Lung (tissue), 12 donors: ENCODE measurements around the gene PRKD3. TPM values are rescaled to one million over a fixed set of nuclear protein-coding genes. Genes with fewer than 3 reads are reported as not detected.

Experiments used
- ATAC-seq: fragments of 200-7000 bp; cut with Tn5 transposase; one replicate; pipeline ENCODE4 v1.9.1; 2020; ENCODE audit warnings: moderate number of reproducible peaks; ENCODE audit not compliant: insufficient read depth, low FRiP score
- DNase-seq, 3 donors: peaks; one replicate each; pipeline ENCODE4 v3.0.0-alpha.2; 2013 to 2017
- H3K27ac ChIP-seq, 2 donors: one replicate each; pipeline ENCODE4 v1.5.1; 2013; ENCODE audit warnings: mild to moderate bottlenecking in 2 of 2, moderate library complexity in 2 of 2, control low read depth in 1 of 2, inconsistent platforms in 1 of 2, low read depth in 1 of 2, low read length in 1 of 2
- H3K27me3 ChIP-seq, 3 donors: one replicate each; pipeline ENCODE4 v1.5.1; 2013; ENCODE audit warnings: low read length in 2 of 3; ENCODE audit not compliant: control insufficient read depth in 3 of 3, insufficient read depth in 3 of 3
- H3K36me3 ChIP-seq, 4 donors: one replicate each; pipeline ENCODE4 v1.5.1; 2013; ENCODE audit warnings: low read length in 4 of 4, mild to moderate bottlenecking in 1 of 4, moderate library complexity in 1 of 4; ENCODE audit not compliant: control insufficient read depth in 4 of 4, insufficient read depth in 4 of 4
- H3K4me1 ChIP-seq, 5 donors: one replicate each; pipeline ENCODE4 v1.5.1; 2013; ENCODE audit warnings: low read length in 5 of 5, mild to moderate bottlenecking in 2 of 5, moderate library complexity in 1 of 5; ENCODE audit not compliant: control insufficient read depth in 5 of 5, insufficient read depth in 5 of 5
- H3K4me3 ChIP-seq: one replicate; pipeline ENCODE4 v1.5.1; 2013; ENCODE audit warnings: mild to moderate bottlenecking, control low read depth, moderate library complexity
- H3K9ac ChIP-seq, 2 donors: one replicate each; pipeline ENCODE4 v1.5.1; 2013; ENCODE audit warnings: low read length in 2 of 2, control low read depth in 1 of 2; ENCODE audit not compliant: insufficient read depth in 1 of 2
- H3K9me3 ChIP-seq, 4 donors: one replicate each; pipeline ENCODE4 v1.5.1; 2013; ENCODE audit warnings: low read length in 3 of 4, mild to moderate bottlenecking in 1 of 4, moderate library complexity in 1 of 4; ENCODE audit not compliant: control insufficient read depth in 4 of 4, insufficient read depth in 3 of 4
- CTCF ChIP-seq: IDR thresholded peaks from 2 replicates; pipeline ENCODE4 v1.5.1; 2012; ENCODE audit warnings: mild to moderate bottlenecking; ENCODE audit errors: control extremely low read depth, extremely low read depth
- WGBS, 2 donors: extraction: QIAGEN DNeasy Blood & Tissue Kit; methylation state at CpG; one replicate each; pipeline ENCODE4 v1.1.7; 2013; 5-methylcytosine and 5-hydroxymethylcytosine counted together
- polyA plus RNA-seq, 2 donors: library from polyadenylated mRNA; stranded (reverse); fragments of 200-250 nt; gene quantifications; one replicate each; pipeline ENCODE4 v1.2.1, GENCODE V29; 2013
- total RNA-seq, 2 donors: library from RNA; depleted of rRNA in 1 of 2; stranded (reverse); fragments of >200 nt in 1 of 2; gene quantifications; one replicate each; pipeline ENCODE4 v1.2.1, GENCODE V29; 2014 to 2021
- donor health status: control.
- donor health status: control.
- donor health status: Bipolar disorder and iron deficiency.
- donor health status: healthy.
- donor health status: DM: yes; HTN: yes; CAD: no.

The PRKD3 gene
- total and polyA plus RNA-seq, 4 donors = 6.4 to 60.8 (median 22.5) TPM

- DNase-seq (no peak), ATAC-seq (no peak)
- Histone ChIP-seq H3K4me3 (no peak overlapping the region), H3K9ac (no peak overlapping the region), H3K27ac (no peak overlapping the region), H3K4me1 (no peaks in the 10 kb centered on the region), H3K36me3 (no peaks in the 10 kb centered on the region), H3K27me3 (peaks cover 0 to 2% (median 0%) of the 10 kb centered on the region in 3 donors), H3K9me3 (no peaks in the 10 kb centered on the region)
- WGBS, 2 donors = 93 to 95% methylated on average over 7 of the region's 7 CpGs
- TF ChIP-seq CTCF = no peak
These were observed 31.1 kb upstream of the PRKD3 start for GRCh38 chr2:37355735-37356134.

- DNase-seq (no peak), ATAC-seq (no peak)
- Histone ChIP-seq H3K9ac (no peak overlapping the region), H3K36me3 (no peaks in the 10 kb centered on the region), H3K9me3 (no peaks in the 10 kb centered on the region), H3K4me1 (peaks cover 0 to 7% (median 0%) of the 10 kb centered on the region in 5 donors), H3K4me3 (no peak overlapping the region), H3K27me3 (no peaks in the 10 kb centered on the region), H3K27ac (no peak overlapping the region)
- 87 to 91% methylated on average over 3 of the region's 3 CpGs for WGBS, 2 donors
- TF ChIP-seq CTCF = no peak
These were observed 29.9 kb upstream of the PRKD3 start for GRCh38 chr2:37354531-37354930.

GRCh38 chr2:37350034-37350433 lies 25.4 kb upstream of the PRKD3 start:
- WGBS, 2 donors = 35 to 48% methylated on average over 3 of the region's 3 CpGs
- Histone ChIP-seq H3K9ac (no peak overlapping the region), H3K4me1 (peaks cover 0 to 14% (median 0%) of the 10 kb centered on the region in 5 donors), H3K9me3 (no peaks in the 10 kb centered on the region), H3K27me3 (no peaks in the 10 kb centered on the region), H3K4me3 (no peak overlapping the region), H3K27ac (no peak overlapping the region), H3K36me3 (no peaks in the 10 kb centered on the region)
- ATAC-seq = no peak
- DNase-seq = peak; percentile 36 to 47 (median 46)
- TF ChIP-seq CTCF = no peak

- no peak for TF ChIP-seq CTCF
- DNase-seq = peak; percentile 18 to 34 (median 25)
- Histone ChIP-seq H3K36me3 (no peaks in the 10 kb centered on the region), H3K4me3 (no peak overlapping the region), H3K27me3 (no peaks in the 10 kb centered on the region), H3K4me1 (peaks cover 0 to 20% (median 0%) of the 10 kb centered on the region in 5 donors), H3K27ac (no peak overlapping the region), H3K9ac (no peak overlapping the region), H3K9me3 (no peaks in the 10 kb centered on the region)
- no peak for ATAC-seq
- whole genome bisulfite sequencing, 2 donors = 54 to 63% methylated on average over 3 of the region's 3 CpGs
These were observed 24.7 kb upstream of the PRKD3 start for GRCh38 chr2:37349231-37349860.
